Stimulated activated CD8-positive, alpha-beta memory T cell treated with anti-CD3 and anti-CD28 coated beads, Interleukin-15, amount 100 ng/mL, for 1 hour (primary cell): ENCODE data around the gene FMO5.
"Not testable (repeated sequence)": the region's sequence is repeated elsewhere in the genome, so short reads cannot be mapped to it uniquely, and the experiment has no call there.

Source experiments
- DNase-seq: peaks from one replicate; pipeline ENCODE4 v3.0.0-alpha.2; 2020; ENCODE audit warnings: low read depth

Gene FMO5

GRCh38 chr1:147204080-147204479 lies 21.1 kb downstream of the FMO5 start:
- DNase-seq, result no peak

GRCh38 chr1:147202576-147202975 lies 22.6 kb downstream of the FMO5 start:
- no peak for DNase-seq

GRCh38 chr1:147201786-147202185 lies 23.4 kb downstream of the FMO5 start:
- DNase-seq, result no peak

GRCh38 chr1:147201276-147201675 lies 23.9 kb downstream of the FMO5 start:
- no peak for DNase-seq

GRCh38 chr1:147197324-147197723 lies 27.8 kb downstream of the FMO5 start:
- DNase-seq, result not testable (repeated sequence)

GRCh38 chr1:147189514-147189913 lies 35.6 kb downstream of the FMO5 start:
- no peak for DNase-seq

GRCh38 chr1:147185432-147185831 lies 39.7 kb downstream of the FMO5 start:
- no peak for DNase-seq

GRCh38 chr1:147177611-147178380 lies 47.3 kb downstream of the FMO5 start:
- no peak for DNase-seq

GRCh38 chr1:147172168-147173016 lies 52.7 kb downstream of the FMO5 start, which contains the start of gene PRKAB2:
PRKAB2 (minus strand) TSS chr1:147172470; CDS start chr1:147172144, 326 bp downstream.
- DNase-seq, result peak; percentile 76

GRCh38 chr1:147171399-147172167 lies 53.6 kb downstream of the FMO5 start:
- DNase-seq, result no peak

GRCh38 chr1:147169840-147170674 lies 55.1 kb downstream of the FMO5 start:
- DNase-seq, result no peak

GRCh38 chr1:147169171-147169570 lies 56.0 kb downstream of the FMO5 start:
- DNase-seq, result no peak

- no peak for DNase-seq
These were observed 56.5 kb downstream of the FMO5 start for GRCh38 chr1:147168626-147169058.

GRCh38 chr1:147167365-147167764 lies 57.8 kb downstream of the FMO5 start:
- DNase-seq, result no peak

- no peak for DNase-seq
These were observed 62.1 kb downstream of the FMO5 start for GRCh38 chr1:147163019-147163418.

- no peak for DNase-seq
These were observed 63.0 kb downstream of the FMO5 start for GRCh38 chr1:147162093-147162492.

GRCh38 chr1:147157116-147157515 lies 68.0 kb downstream of the FMO5 start:
- not testable (repeated sequence) for DNase-seq

GRCh38 chr1:147156642-147157041 lies 68.5 kb downstream of the FMO5 start:
- no peak for DNase-seq

GRCh38 chr1:147152772-147153171 lies 72.4 kb downstream of the FMO5 start:
- DNase-seq, result no peak

GRCh38 chr1:147151244-147151643 lies 73.9 kb downstream of the FMO5 start:
- DNase-seq, result no peak

- no peak for DNase-seq
These were observed 82.3 kb downstream of the FMO5 start for GRCh38 chr1:147142886-147143285.
